Panc1 (cell line): ENCODE measurements around the gene CCDC34. TPM values are rescaled to one million over a fixed set of nuclear protein-coding genes. Genes with fewer than 3 reads are reported as not detected.

Source experiments
- ATAC-seq: fragments of 200-7000 bp; cut with Tn5 transposase; 2 replicates; pipeline ENCODE4 v1.9.1; 2020; ENCODE audit warnings: mild to moderate bottlenecking, moderate library complexity
- BruUV-seq: library from RNA; stranded (reverse); fragments of 400-500 nt; replicated peaks from 2 replicates; lab custom pipeline; 2021; lab: Mats Ljungman, UMichigan
- CTCF ChIA-PET: fragments of 300-600 bp; sonication (Branson Sonifier 250); formaldehyde crosslinking; loops from one replicate; lab custom pipeline; 2022; ENCODE audit warnings: antibody characterized with exemption; lab: Charles Lee
- POLR2A ChIA-PET: fragments of 300-600 bp; sonication (Branson Sonifier 250); formaldehyde crosslinking; loops from one replicate; lab custom pipeline; 2022; ENCODE audit warnings: antibody characterized with exemption; lab: Charles Lee
- DNase-seq: peaks from one replicate; pipeline ENCODE4 v3.0.0-alpha.2; 2010; ENCODE audit warnings: low read depth, low spot score
- H3K27ac ChIP-seq: 2 replicates; pipeline ENCODE4 v1.5.1; 2011; ENCODE audit warnings: mild to moderate bottlenecking, low read length, inconsistent platforms
- H3K27me3 ChIP-seq: fragments of 200-500 bp; sonication (Bioruptor generic); 2 replicates; pipeline ENCODE4 v1.6.0; 2014; ENCODE audit warnings: low read length, inconsistent platforms; ENCODE audit not compliant: control insufficient read depth, insufficient read depth
- H3K36me3 ChIP-seq: fragments of 200-500 bp; sonication (Bioruptor generic); 2 replicates; pipeline ENCODE4 v1.5.1; 2014; ENCODE audit warnings: inconsistent platforms, mild to moderate bottlenecking, low read length, moderate library complexity; ENCODE audit not compliant: control insufficient read depth, insufficient read depth
- H3K4me1 ChIP-seq: 2 replicates; pipeline ENCODE4 v1.5.1; 2011; ENCODE audit warnings: inconsistent platforms, mild to moderate bottlenecking, low read length, moderate library complexity; ENCODE audit not compliant: control insufficient read depth, insufficient read depth
- H3K4me3 ChIP-seq, 2 experiments: 2 replicates each; pipeline ENCODE4 v1.5.1; 2011 to 2012; ENCODE audit warnings: low read depth in 2 of 2, low read length in 2 of 2, mild to moderate bottlenecking in 2 of 2, inconsistent platforms in 1 of 2, moderate library complexity in 1 of 2
- H3K9me3 ChIP-seq: fragments of 200-500 bp; sonication (Bioruptor generic); 2 replicates; pipeline ENCODE4 v1.5.1; 2014; ENCODE audit warnings: low read depth, mild to moderate bottlenecking, inconsistent platforms, low read length, moderate library complexity; ENCODE audit not compliant: control insufficient read depth, insufficient read depth
- POLR2AphosphoS5 ChIP-seq: IDR thresholded peaks from 2 replicates; pipeline ENCODE4 v1.6.1; 2012; ENCODE audit warnings: mild to moderate bottlenecking, low read depth, low read length, moderate library complexity
- SIN3A ChIP-seq: IDR thresholded peaks from 2 replicates; pipeline ENCODE4 v1.6.1; 2012; ENCODE audit warnings: low read depth, mild to moderate bottlenecking, low read length, moderate library complexity, borderline replicate concordance; ENCODE audit not compliant: insufficient read depth
- TCF7L2 ChIP-seq: IDR thresholded peaks from 2 replicates; pipeline ENCODE4 v1.6.1; 2011; ENCODE audit warnings: mild to moderate bottlenecking, low read depth, low read length, inconsistent platforms
- in situ Hi-C: cut with HindIII; loops from 2 replicates; pipeline ENCODE4 v1.10.0; 2016; ENCODE audit warnings: low sequenced_read_pairs, low pct_unique_long_range_greater_than_20kb
- intact Hi-C: fragments of 100-400 bp; cut with micrococcal nuclease; formaldehyde crosslinking; loops from one replicate; pipeline ENCODE4 v1.10.0; 2022; ENCODE audit not compliant: unreplicated experiment
- total RNA-seq: library from RNA; stranded (reverse); gene quantifications from one replicate; pipeline ENCODE4 v1.2.1, GENCODE V29; 2021; ENCODE audit not compliant: unreplicated experiment
- TF ChIP-seq, protein P1 (sequence below), 2 experiments: IDR thresholded peaks; 2 replicates each; pipeline ENCODE4 v1.6.1; 2011 to 2012; ENCODE audit warnings: low read depth in 2 of 2, control low read depth in 1 of 2, low read length in 1 of 2, mild to moderate bottlenecking in 1 of 2, moderate library complexity in 1 of 2; ENCODE audit not compliant: insufficient read depth in 1 of 2
- TF ChIP-seq, protein P2 (sequence below): fragments of 450-650 bp; IDR thresholded peaks from 2 replicates; pipeline ENCODE4 v1.5.1; 2017; ENCODE audit warnings: mild to moderate bottlenecking

The CCDC34 gene
- total RNA-seq, 1 experiment from 2014 or later, result 28.3 TPM

DNA sequence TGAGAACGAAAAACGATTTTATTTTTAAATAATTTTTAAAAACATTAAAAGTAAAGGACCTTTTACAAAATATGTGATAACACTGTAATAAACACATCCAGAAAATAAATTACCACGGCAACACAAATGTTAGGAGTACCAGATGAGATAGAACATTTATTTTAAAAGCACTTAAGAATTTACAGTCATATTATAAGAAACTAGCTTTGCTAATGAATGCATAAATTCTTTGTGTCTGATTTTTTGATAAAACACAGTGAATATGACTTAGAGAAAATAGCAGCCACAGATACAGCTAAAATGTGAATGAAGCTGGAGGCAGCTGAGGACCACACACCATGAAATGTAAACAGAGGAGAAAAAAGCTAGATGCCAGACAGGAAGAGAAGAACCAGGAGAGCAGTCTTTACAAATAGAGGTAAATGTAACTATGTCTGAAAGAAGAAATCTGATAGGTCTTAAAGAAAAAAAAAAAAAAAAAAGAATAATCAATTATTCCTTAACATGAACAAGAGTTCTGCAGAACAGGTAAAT is 14.6 kb downstream of the CCDC34 start:
- Histone ChIP-seq H3K4me1 (peaks cover 11% of the 10 kb centered on the region), H3K36me3 (peaks cover 4% of the 10 kb centered on the region; the same call in 1 of the 2 replicates), H3K9me3 (no peaks in the 10 kb centered on the region), H3K27ac (peak overlapping the region; percentile 66; the same call in 1 of the 2 replicates), H3K27me3 (no peaks in the 10 kb centered on the region), H3K4me3 (no peak overlapping the region)
- no TSS peak for BruUV-seq
- no peak for ATAC-seq
- DNase-seq, result no peak
- in situ Hi-C loops, result no loop called here
- intact Hi-C loops, result no loop called here
- TF ChIP-seq, protein P1, sequence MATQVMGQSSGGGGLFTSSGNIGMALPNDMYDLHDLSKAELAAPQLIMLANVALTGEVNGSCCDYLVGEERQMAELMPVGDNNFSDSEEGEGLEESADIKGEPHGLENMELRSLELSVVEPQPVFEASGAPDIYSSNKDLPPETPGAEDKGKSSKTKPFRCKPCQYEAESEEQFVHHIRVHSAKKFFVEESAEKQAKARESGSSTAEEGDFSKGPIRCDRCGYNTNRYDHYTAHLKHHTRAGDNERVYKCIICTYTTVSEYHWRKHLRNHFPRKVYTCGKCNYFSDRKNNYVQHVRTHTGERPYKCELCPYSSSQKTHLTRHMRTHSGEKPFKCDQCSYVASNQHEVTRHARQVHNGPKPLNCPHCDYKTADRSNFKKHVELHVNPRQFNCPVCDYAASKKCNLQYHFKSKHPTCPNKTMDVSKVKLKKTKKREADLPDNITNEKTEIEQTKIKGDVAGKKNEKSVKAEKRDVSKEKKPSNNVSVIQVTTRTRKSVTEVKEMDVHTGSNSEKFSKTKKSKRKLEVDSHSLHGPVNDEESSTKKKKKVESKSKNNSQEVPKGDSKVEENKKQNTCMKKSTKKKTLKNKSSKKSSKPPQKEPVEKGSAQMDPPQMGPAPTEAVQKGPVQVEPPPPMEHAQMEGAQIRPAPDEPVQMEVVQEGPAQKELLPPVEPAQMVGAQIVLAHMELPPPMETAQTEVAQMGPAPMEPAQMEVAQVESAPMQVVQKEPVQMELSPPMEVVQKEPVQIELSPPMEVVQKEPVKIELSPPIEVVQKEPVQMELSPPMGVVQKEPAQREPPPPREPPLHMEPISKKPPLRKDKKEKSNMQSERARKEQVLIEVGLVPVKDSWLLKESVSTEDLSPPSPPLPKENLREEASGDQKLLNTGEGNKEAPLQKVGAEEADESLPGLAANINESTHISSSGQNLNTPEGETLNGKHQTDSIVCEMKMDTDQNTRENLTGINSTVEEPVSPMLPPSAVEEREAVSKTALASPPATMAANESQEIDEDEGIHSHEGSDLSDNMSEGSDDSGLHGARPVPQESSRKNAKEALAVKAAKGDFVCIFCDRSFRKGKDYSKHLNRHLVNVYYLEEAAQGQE (IDR thresholded peaks at IDR 0.05; ENCODE audit: insufficient read depth in 1 of 2, low read depth in 2 of 2, low read length in 1 of 2), result no peak
- TF ChIP-seq TCF7L2, result no peak
- TF ChIP-seq POLR2AphosphoS5, result no peak
- TF ChIP-seq SIN3A, result no peak
- TF ChIP-seq, protein P2, sequence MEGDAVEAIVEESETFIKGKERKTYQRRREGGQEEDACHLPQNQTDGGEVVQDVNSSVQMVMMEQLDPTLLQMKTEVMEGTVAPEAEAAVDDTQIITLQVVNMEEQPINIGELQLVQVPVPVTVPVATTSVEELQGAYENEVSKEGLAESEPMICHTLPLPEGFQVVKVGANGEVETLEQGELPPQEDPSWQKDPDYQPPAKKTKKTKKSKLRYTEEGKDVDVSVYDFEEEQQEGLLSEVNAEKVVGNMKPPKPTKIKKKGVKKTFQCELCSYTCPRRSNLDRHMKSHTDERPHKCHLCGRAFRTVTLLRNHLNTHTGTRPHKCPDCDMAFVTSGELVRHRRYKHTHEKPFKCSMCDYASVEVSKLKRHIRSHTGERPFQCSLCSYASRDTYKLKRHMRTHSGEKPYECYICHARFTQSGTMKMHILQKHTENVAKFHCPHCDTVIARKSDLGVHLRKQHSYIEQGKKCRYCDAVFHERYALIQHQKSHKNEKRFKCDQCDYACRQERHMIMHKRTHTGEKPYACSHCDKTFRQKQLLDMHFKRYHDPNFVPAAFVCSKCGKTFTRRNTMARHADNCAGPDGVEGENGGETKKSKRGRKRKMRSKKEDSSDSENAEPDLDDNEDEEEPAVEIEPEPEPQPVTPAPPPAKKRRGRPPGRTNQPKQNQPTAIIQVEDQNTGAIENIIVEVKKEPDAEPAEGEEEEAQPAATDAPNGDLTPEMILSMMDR, result no peak
- ChIA-PET CTCF (no interaction called here), POLR2A (no interaction called here)

DNA sequence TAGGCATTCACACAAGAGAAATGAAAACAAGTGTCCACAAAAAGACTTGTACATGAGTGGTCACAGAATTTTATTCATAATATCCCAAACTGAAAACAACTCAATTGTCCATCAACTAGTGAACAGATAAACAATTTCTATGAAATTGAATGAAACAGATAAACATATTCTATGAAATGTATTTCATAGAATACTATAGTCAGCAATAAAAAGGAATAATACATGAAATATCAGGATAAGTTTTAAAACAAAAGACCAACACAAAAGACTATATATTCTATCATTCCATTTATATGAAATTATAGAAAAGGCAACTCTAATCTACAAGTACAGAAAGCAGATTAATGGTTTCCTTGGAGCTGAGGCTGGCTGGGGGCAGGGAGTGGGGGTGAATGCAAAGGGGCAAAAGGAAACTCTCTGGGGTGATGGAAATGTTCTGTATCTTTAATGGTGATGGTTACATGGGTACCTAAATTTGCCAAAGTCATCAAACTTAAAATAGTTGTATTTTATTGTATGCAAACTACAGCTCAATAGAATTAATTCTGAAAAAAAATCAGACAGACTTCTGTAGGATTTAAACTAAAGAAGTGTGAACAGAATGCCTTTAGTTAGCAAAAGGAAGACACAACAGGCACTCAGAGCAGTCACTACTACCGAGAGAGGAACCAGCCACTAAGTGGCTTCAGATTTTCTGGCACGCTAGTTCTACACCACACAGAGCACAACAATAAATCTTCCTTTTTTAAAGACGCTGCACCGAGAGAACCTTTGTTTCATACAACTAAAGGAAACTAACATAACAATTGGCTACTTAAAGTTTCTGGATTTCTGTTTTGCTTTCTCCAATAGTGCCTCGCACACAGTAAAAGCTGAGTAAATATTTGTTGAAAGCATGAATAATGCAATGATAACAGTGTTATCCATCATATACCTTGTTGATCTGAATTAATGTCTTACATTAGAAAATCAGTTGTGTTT is 15.4 kb downstream of the CCDC34 start:
- ATAC-seq (0 out of 2 replicates have a peak, but pooled peaks have one; percentile 48), DNase-seq (no peak)
- POLR2A ChIA-PET, result no interaction called here
- CTCF ChIA-PET, result no interaction called here
- Histone ChIP-seq H3K4me3 (no peak overlapping the region; a peak in 1 of 4 replicates), H3K27ac (peak overlapping the region; percentile 66), H3K9me3 (no peaks in the 10 kb centered on the region), H3K4me1 (peaks cover 11% of the 10 kb centered on the region), H3K27me3 (no peaks in the 10 kb centered on the region), H3K36me3 (peaks cover 4% of the 10 kb centered on the region; the same call in 1 of the 2 replicates)
- TF ChIP-seq TCF7L2, result no peak
- no peak for TF ChIP-seq SIN3A
- TF ChIP-seq POLR2AphosphoS5, result no peak
- TF ChIP-seq, protein P2, result no peak
- TF ChIP-seq, protein P1 (IDR thresholded peaks at IDR 0.05; ENCODE audit: insufficient read depth in 1 of 2, low read depth in 2 of 2, low read length in 1 of 2), result no peak
- intact Hi-C loops, result no loop called here
- in situ Hi-C loops, result no loop called here
- BruUV-seq, result no TSS peak
